Endothelial cell (in vitro differentiated cells): ENCODE measurements around the gene DENND6B. TPM values are rescaled to one million over a fixed set of nuclear protein-coding genes. Genes with fewer than 3 reads are reported as not detected.

Source experiments
- DNase-seq: peaks from one replicate; pipeline ENCODE4 v3.0.0; 2021; ENCODE audit warnings: low spot score
- H3K27ac Mint-ChIP-seq: one replicate; pipeline ENCODE4 v1.8.0; 2021; ENCODE audit warnings: mixed read lengths, inconsistent platforms; ENCODE audit not compliant: unreplicated experiment
- H3K27me3 Mint-ChIP-seq: one replicate; pipeline ENCODE4 v1.8.0; 2021; ENCODE audit warnings: mild to moderate bottlenecking, moderate library complexity, mixed read lengths, inconsistent platforms; ENCODE audit not compliant: unreplicated experiment
- H3K36me3 Mint-ChIP-seq: one replicate; pipeline ENCODE4 v1.8.0; 2021; ENCODE audit warnings: mild to moderate bottlenecking, low read depth, mixed read lengths, inconsistent platforms; ENCODE audit not compliant: unreplicated experiment
- H3K4me1 Mint-ChIP-seq: one replicate; pipeline ENCODE4 v1.8.0; 2021; ENCODE audit warnings: mild to moderate bottlenecking, mixed read lengths, inconsistent platforms; ENCODE audit not compliant: unreplicated experiment
- H3K4me3 Mint-ChIP-seq: one replicate; pipeline ENCODE4 v1.8.0; 2021; ENCODE audit warnings: mild to moderate bottlenecking, mixed read lengths, inconsistent platforms; ENCODE audit not compliant: unreplicated experiment
- H3K9me3 Mint-ChIP-seq: one replicate; pipeline ENCODE4 v1.8.0; 2021; ENCODE audit warnings: mixed read lengths, inconsistent platforms; ENCODE audit not compliant: unreplicated experiment
- CTCF ChIP-seq: fragments of 200-600 bp; sonication (generic); IDR thresholded peaks from one replicate; pipeline ENCODE4 v1.5.0; 2021; ENCODE audit warnings: antibody characterized with exemption; ENCODE audit not compliant: unreplicated experiment
- total RNA-seq: library from RNA; stranded (reverse); fragmentation: NEBNext Ultra II Directional; extraction: Animal tissue kit (Norgen Biotek cat#: 25700); gene quantifications from one replicate; pipeline ENCODE4 v1.2.1, GENCODE V29; 2021; ENCODE audit not compliant: unreplicated experiment

Gene DENND6B
- total RNA-seq, 1 donor from 2014 or later = 3.6 TPM

- no peak overlapping the region for H3K27ac Mint-ChIP-seq
- TF ChIP-seq CTCF = no peak
- no peak for DNase-seq
- peaks cover 13% of the 10 kb centered on the region for H3K27me3 Mint-ChIP-seq
- no peaks in the 10 kb centered on the region for H3K9me3 Mint-ChIP-seq
- no peaks in the 10 kb centered on the region for H3K36me3 Mint-ChIP-seq
- H3K4me3 Mint-ChIP-seq = no peak overlapping the region
- H3K4me1 Mint-ChIP-seq = no peaks in the 10 kb centered on the region
Measured at GRCh38 chr22:50281384-50281760, 45.4 kb downstream of the DENND6B start.

GRCh38 chr22:50280708-50281383 lies 46.0 kb downstream of the DENND6B start:
- H3K9me3 Mint-ChIP-seq = no peaks in the 10 kb centered on the region
- no peak overlapping the region for H3K27ac Mint-ChIP-seq
- peaks cover 10% of the 10 kb centered on the region for H3K27me3 Mint-ChIP-seq
- H3K4me3 Mint-ChIP-seq = no peak overlapping the region
- peaks cover under 1% of the 10 kb centered on the region for H3K36me3 Mint-ChIP-seq
- DNase-seq = no peak
- TF ChIP-seq CTCF = no peak
- H3K4me1 Mint-ChIP-seq = no peaks in the 10 kb centered on the region

- H3K36me3 Mint-ChIP-seq = peaks cover 4% of the 10 kb centered on the region
- H3K27me3 Mint-ChIP-seq = peaks cover 10% of the 10 kb centered on the region
- H3K4me1 Mint-ChIP-seq = no peaks in the 10 kb centered on the region
- no peaks in the 10 kb centered on the region for H3K9me3 Mint-ChIP-seq
- no peak for DNase-seq
- H3K27ac Mint-ChIP-seq = no peak overlapping the region
- no peak overlapping the region for H3K4me3 Mint-ChIP-seq
- no peak for TF ChIP-seq CTCF
Measured at GRCh38 chr22:50280022-50280707, 46.6 kb downstream of the DENND6B start.

- no peak for DNase-seq
- H3K27ac Mint-ChIP-seq = no peak overlapping the region
- TF ChIP-seq CTCF = no peak
- no peaks in the 10 kb centered on the region for H3K4me1 Mint-ChIP-seq
- H3K4me3 Mint-ChIP-seq = no peak overlapping the region
- no peaks in the 10 kb centered on the region for H3K9me3 Mint-ChIP-seq
- peaks cover 4% of the 10 kb centered on the region for H3K36me3 Mint-ChIP-seq
- H3K27me3 Mint-ChIP-seq = peaks cover 10% of the 10 kb centered on the region
Measured at GRCh38 chr22:50278956-50279619, 47.7 kb downstream of the DENND6B start.

GRCh38 chr22:50278461-50278860 lies 48.4 kb downstream of the DENND6B start:
- DNase-seq = no peak
- Mint-ChIP-seq H3K27ac (no peak overlapping the region), H3K27me3 (peaks cover 9% of the 10 kb centered on the region), H3K36me3 (peaks cover 4% of the 10 kb centered on the region), H3K4me1 (no peaks in the 10 kb centered on the region), H3K4me3 (no peak overlapping the region), H3K9me3 (no peaks in the 10 kb centered on the region)
- no peak for TF ChIP-seq CTCF
